ENCODE measurements around the gene FOXK1.

Gene FOXK1

DNA sequence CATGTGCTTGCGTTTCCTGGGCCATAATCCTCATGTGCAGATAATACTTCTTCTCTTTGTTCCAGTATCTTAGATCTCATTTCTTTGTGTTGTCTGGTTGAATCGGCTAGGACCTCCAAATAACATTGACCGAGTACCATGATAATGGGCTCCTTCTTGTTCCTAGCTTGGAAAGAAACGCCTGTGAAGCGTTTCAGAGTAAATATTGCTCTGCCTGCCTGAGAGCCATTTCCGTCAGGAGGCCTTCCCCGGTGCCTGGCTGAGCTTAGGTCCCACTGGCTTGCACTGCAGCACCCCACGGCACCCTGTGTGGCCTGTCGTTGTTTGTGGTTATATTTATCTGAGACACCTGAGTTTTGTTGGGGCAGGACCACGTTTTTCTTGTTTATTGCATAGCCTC is 17.7 kb downstream of the FOXK1 start:
- DNase-seq (ENCODE audit: low read depth): no peak

DNA sequence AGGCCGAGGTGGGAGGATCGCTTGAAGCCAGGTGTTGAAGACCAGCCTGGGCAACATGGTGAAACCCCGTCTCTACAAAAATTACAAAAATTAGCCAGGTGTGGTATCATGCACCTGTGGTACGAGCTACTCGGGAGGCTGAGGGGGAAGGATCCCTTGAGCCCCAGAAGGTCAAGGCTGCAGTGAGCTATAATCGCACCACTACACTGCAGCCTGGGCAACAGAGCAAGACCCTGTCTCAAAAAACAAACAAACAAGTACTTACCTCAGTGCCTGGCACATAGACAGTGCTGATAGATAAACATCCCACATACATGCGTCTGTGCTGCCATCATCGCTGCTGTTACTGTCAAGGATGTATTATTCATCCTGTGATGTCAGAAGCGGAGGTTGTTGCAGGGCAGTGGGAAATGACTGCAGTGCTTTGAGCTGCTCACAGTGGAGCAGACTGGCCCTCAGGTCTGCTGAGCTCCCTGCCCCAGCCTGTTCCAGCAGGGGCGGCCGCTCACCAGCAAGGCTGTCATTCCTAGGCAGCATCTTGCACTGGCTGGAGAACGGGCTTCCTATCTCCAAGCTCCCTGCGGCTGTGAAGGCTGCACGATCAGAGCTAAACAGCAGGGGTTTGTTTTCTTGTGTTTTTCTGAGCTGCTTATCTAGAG is 18.6 kb downstream of the FOXK1 start:
- DNase-seq (ENCODE audit: low read depth): peak; percentile 30

DNA sequence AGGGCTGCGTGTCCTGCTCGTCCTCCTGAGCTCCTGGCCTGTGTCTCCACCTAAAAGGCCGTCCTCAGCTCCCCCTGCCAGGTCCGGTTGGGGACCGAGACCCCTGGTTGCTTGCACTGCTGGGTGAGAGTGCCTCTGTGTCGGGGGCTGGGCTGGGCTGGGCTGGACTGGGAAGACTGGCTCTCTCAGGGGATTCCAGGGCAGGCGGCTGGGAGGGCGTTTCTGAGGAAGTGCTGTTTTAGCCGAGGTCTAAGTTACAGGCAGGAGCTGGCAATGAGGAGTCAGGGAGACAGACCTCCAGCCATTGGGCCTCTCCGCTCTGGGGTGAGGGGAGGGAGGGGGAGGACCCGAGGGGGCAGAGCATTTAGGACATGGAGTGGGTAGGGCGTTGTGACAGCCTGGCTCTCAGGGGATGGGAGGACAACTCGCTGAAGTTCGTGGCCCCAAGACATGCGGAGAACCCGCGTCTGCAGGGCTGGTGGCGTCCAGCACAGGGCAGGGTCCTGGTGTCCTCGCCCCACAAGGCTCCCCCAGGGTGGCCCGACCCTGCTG is 20.9 kb downstream of the FOXK1 start:
- no peak for DNase-seq (ENCODE audit: low read depth)

DNA sequence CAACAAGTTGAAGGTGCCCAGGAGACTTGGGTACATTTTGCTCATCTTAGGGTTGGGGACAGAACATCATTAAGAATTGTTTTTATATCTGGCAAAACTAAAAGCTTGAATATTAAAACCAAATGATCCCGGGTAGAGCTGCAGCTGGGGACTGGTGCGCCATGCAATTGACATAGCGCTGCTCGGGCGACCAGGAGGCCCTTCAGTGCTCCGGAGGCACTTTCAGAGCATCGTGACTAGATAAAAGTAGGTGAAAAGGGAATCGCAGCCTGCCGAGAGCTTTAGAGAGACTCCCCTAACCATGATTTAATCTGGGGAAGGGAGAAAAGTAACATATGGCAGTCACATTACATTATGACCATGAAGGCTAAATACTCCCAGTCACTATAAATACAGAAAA is 21.4 kb downstream of the FOXK1 start:
- no peak for DNase-seq (ENCODE audit: low read depth)

DNA sequence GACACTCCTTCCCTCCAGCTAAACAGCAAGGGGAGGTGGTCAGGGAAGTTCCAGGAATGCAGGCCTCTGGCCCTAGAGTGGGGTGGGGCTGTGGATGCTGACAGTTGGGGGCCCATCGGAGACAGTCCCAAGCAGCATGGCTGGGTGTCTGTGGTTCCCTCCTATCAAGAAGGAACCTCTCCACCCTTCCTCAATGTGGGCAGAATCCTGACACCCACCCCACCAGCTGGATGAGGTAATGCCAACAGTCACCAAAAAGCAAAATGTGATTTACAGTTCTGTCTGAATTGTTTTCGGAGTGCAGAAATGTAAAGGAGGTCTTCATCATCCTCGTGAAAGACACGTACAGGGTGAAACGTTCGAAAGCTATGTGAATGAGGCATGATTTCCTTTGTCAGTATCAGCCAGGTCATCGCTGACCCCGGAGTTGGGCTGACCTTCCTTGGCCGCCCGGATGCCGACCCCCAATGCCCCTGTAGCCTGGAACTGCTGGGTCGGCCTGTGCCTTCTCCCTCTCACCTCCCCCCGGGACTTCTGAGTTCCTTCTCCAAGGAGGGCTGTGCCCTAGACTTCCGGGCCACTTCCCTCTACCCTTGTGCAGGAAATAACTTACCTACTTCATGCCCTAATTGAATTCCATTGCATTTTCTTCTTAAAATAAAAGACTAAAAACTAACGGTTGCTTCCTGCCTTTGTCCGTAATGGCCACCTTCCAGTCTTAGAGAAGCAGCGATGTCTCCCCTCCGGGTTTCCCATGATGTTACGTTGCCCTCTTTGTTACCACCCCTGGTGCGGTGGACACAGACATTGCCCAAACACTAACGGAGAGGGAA is 24.5 kb downstream of the FOXK1 start:
- DNase-seq (ENCODE audit: low read depth): no peak

DNA sequence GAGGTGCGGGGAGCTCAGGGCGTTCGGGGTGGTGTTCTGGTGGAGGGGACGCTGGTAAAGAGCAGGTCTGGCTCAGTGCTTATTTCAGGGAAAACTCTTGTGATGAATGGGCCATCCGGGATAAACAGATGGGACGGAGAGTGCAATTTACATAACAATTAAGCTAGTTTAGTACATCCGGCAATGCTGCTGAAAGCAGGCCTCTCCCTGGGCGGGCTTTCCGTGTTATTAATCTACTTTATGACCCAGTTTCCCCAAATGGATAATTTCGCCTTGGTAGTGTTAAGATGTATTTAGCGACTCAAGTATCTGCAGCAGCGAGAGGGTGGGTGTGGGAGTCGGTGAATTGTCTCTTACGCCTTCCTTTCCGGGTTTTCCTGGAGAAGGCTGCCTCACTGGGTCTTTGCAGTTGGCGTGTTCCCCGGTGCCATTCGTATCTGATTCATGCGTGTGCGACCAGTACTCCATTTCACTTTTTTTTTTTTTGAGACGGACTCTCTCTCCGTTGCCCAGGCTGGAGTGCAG is 25.2 kb downstream of the FOXK1 start:
- no peak for DNase-seq (ENCODE audit: low read depth)

DNA sequence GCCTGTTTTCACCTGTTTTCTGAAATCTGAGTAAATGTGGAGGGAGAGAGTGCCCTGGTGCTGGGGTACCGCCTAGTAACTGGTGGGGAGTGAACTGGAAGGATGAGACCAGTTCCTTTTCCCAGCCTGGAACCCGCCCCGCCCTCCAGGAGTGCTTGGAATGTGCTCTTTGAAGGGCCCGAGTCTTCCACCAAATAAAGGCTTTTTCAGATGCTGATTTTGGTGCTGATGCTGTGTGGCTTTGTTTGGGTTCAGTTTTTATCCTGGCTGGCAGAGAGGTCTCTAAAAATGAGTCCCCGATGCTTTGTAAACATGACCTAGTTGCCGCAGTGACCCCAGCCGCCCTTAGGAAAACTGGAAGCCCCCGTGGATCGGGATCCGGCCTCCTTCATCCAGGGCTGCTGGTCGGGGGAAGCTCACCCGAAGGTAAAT is 25.9 kb downstream of the FOXK1 start:
- no peak for DNase-seq (ENCODE audit: low read depth)

DNA sequence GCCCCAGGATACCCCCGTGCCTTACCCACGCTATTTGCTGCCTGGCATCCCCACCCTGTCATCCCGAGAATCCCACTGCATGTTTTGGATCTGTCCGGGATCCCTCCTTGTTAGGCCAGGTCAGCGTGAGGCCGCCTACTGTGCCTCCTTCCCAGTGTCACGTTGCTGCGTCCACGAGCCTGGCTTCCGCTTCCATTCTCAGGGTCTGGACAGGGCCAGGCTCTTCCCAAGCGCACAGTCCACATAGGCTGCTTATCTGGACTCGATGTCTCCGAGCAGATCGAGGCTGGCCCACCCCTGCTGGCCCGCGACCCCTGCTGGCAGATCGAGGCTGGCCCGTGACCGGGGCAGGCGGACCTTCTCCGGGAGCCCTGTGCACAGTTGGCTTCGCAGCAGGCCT is 27.1 kb downstream of the FOXK1 start:
- no peak for DNase-seq (ENCODE audit: low read depth)

DNA sequence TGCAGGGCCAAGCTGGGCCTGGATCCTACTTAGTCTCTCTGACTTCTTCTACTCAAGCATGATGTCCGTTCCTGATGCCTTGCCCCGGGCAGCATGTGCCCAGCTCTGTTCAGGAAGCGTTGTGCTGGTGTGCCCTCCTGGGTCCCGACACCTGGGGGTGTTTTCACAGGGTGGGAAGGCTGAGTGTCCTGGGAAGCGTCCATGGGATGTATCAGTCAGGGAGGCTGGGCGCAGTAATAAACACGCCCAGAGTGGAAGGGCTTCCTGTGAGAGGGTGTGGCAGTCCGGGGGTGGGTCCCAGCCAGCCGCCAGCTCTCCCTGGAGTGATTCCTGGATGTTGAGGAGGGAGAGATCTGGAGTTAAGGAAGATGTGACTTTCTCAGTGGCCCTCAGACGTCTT is 29.0 kb downstream of the FOXK1 start:
- no peak for DNase-seq (ENCODE audit: low read depth)

DNA sequence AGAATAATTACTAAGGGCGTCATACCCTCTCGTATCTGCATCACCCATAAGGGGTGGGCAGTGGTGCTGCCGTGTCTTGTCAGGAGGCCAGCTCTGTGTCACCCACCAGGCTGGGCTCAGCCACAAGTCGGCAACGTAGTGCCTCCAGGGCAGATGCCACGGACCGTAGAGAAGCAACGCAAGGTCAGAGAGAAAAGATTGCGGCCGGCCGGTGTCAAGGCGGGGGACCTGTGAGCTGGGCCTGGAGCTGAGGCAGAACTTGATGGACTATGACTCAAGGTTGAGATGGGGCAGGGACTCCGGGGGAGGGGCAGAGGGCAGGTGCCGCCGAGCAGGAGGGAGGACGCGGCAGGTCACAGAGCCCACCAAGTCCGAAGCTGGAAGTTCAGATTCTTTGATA is 29.5 kb downstream of the FOXK1 start:
- no peak for DNase-seq (ENCODE audit: low read depth)

DNA sequence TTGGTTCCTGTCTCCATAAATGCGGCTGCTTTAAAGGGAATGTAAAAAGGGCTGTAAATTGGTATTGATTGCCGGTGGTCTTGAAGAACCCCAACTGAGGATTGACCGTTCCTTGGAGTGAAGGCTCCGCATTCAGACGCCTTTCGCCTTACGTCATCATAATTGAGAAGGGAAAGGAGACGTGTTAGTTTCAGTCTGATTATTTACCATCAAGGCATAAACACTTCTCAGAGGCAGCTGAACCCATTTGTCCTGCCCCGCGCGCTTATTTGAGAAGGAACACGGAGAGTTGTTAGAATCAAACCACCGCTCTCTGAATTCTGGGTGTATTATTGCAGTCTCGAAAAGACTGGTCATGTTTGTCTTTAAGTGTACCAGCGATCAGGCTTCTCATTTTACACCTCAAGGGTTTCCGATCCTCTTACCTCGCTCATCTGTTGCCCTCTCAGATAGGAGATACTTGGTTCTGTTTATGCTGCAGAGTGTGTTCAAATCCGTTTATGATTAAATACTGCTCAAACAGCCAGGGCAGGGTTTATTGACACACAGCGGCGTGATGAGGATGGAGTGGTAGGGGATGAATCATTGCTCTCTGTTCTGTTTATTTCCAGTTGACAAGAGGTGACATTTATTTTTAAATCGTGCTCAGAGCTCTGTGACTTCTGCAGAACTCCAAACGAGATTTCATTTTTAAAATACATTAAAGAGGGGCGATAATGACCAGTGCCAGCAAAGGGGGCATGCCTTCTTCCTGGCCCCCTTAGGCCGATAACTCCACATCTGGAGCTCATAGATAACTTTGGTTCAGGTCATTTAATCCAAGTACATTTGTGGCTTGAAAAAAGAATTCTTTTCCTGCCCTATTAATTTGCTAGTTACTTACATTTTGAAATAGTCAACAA is 30.4 kb downstream of the FOXK1 start:
- peak; percentile 25 for DNase-seq (ENCODE audit: low read depth)

DNA sequence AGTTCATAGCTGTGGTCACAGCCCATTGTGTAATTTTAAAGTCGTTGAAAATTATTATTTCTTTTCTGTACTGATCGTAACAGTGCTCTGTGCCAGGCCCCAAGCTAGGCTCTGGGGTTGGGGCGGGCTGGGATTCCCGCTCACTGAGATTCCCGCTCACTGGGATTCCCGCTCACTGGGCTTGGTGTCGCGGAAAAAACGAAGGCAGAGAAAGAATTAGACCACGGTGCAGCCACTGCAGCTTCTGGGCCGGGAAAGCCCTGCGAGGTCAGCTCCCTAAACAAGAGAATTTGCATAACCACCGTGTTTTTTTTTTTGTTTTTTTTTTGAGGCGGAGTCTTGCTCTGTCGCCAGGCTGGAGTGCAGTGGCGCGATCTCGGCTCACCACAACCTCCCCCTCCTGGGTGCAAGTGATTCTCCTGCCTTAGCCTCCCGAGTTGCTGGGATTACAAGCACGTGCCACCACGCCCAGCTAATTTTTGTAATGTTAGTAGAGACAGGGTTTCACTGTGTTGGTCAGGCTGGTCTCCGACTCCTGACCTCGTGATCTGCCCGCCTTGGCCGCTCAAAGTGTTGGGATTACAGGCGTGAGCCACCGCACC is 31.2 kb downstream of the FOXK1 start:
- peak; percentile 28 for DNase-seq (ENCODE audit: low read depth)

DNA sequence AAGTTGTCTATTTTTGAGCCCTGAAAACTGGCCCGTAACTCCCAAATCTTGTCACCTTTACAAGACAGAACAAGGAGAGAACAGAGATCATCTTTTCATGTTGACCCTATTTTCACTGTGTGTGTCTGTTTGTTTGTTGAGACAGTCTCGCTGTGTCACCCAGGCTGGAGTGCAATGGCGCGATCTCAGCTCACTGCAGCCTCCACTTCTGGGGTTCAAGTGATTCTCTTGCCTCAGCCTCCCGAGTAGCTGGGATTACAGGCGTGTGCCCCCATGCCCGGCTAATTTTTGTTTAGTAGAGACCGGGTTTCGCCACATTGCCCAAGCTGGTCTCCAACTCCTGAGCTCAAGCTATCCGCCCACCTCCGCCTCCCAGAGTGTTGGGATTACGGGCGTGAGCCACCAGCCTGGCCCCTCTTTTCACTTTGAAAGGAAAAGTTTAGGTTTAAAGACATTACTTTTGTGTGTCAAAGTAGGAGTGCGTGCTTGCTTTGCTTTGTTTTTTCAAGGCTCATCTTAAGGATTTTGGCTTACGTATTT is 32.1 kb downstream of the FOXK1 start:
- DNase-seq (ENCODE audit: low read depth): no peak

DNA sequence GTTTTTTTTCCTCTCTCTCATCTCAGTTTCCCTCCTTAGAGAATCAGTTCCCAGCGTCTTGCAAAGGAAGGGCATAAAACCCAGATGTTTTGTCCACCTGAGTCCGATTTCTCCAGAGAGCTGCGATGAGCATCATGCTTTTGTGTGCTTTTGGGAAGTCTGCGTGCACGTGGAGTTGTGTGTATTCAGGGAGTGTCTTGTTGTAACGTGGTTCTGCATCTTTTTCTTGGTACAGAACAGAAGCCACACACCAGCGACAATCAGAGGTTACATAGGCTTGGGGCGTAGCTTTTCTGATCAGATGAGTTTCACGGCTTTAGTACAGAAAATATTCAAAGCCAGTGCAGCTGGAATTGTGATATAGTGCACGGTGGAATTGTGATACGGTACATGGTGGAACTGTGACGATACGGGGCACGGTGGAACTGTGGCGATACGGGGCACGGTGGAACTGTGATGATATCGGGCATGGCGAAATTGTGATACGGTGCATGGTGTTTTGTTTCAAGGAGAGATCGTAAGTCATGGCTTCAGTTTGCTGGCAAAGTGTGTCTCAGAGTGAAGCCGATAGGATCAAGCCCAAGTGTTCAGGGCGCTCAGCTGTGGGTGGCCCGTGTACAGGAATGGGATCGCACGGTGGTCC is 32.8 kb downstream of the FOXK1 start:
- DNase-seq (ENCODE audit: low read depth): no peak

DNA sequence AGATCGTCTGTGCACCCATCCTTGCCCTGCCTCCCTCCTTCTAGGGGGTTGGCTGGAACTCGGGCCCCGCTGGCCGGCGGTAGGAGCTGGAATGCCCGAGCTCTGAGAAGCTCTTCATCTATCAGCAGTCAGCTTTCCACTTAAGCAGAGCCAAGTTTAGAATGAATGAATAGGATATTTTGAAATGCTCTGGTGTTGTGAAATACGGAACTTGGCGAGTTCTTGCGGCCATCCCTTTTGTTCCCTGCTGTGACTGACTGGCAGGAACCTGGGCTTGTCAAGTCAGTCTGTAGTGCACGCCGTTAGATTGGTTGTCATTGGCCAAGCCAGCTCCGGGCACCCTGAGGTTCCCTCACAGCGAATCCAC is 33.3 kb downstream of the FOXK1 start:
- peak; percentile 72 for DNase-seq (ENCODE audit: low read depth)

DNA sequence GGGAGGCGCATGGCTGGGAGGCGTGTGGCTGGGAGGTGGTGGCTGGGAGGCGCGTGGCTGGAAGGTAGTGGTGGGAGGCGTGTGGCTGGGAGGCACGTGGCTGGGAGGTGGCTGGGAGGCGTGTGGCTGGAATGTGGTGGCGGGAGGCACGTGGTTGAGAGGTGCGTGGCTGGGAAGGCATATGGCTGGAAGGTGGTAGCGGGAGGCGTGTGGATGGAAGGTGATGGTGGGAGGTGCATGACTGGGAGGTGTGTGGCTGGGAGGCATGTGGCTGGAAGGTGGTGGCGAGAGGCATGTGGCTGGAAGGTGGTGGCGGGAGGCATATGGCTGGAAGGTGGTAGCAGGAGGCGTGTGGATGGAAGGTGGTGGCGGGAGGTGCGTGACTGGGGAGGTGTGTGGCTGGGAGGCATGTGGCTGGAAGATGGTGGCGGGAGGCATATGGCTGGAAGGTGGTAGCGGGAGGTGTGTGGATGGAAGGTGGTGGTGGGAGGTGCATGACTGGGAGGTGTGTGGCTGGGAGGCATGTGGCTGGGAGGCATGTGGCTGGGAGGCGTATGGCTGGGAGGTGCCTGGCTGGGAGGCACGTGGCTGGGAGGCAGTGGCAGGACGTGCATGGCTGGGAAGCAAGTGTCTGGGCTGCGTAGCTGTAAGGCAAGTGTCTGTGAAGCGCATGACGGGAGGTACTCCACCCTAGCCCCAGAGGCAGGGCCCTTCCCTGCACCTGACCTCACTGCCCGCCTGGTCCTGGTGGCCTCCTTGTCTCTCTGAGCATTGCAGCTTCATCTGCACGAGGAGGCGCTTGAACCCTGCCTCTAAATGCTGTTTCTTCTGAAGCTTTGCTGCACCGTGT is 35.1 kb downstream of the FOXK1 start:
- DNase-seq (ENCODE audit: low read depth): no peak

DNA sequence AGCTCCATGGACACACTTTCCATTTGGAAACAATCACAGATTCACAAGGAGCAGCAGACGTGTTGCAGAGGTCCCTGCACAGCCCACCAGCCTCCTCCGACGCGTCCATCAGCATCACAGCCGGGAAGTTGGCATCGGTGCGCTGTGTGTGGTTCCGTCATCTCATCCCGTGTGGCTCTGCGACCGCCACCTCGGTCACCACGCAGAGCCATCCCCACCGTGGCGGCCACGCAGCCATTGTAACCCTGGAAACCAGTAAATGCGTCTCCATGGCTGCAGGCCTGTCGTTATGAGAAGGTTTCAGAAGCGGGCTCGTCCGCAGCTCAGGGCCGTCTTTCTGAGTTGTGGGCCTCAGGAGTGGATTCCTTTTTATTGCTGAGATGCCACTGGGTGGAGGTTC is 36.0 kb downstream of the FOXK1 start:
- no peak for DNase-seq (ENCODE audit: low read depth)

DNA sequence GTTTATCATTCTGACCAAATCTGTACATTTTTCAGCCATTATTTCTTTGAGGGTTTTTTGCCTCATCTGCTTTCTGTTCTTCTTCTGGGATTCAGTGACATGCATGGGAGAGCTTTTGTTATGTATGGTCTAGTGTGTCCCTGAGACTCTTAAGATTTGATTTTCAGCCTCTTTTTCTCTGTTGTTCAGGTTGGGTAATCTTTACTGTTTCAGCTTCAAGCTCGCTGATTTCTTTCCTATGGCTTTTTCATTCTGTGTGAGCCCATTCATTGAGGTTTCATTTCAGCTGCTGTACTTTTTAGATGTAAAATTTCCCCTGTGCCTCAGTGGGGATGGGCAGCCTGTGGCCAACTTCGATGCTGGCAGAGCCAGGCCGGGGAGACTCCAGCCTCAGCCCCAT is 38.1 kb downstream of the FOXK1 start:
- no peak for DNase-seq (ENCODE audit: low read depth)

DNA sequence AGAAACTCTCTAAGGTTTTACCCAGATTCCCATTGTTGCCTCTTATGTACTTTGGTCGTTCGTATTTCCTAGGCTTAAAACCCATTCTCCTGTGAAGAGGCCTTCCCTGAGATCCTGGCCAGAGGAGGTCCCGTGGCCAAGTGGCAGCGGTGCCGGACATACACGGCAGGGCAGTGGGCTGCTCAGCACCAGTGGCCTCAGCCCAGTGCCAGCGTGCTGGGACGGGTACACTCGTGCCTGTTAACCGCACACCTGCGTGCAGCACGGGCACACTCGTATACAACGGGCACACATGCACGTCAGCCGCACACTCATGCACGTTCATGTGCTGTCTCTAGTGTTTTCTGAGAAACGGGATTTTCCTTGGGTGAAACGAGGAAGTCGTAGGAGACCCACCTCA is 40.2 kb downstream of the FOXK1 start:
- no peak for DNase-seq (ENCODE audit: low read depth)

Measured in stromal cell of bone marrow (primary cell).